ENCODE data around the gene FAM237A. TPM values are rescaled to one million over a fixed set of nuclear protein-coding genes. Genes with fewer than 3 reads are reported as not detected.

Gene FAM237A
- total and polyA plus RNA-seq, 9 of the 15 experiments (the other 6 are each of a cell fraction or from before 2014, with no cell fraction given) = not detected

GRCh38 chr2:206631340-206631739, 10.9 kb upstream of the FAM237A start:
- 0% methylated on average over 3 of the region's 3 CpGs for WGBS (ENCODE audit: insufficient coverage, low coverage, missing lambda C conversion rate)
- H4K20me1 ChIP-seq (replicated peaks; ENCODE audit: control insufficient read depth, insufficient read depth, low read length) = no peaks in the 10 kb centered on the region
- intact Hi-C loops (cut with micrococcal nuclease) = no loop called here
- no peaks in the 10 kb centered on the region for H3K27me3 ChIP-seq (ENCODE audit: control insufficient read depth in 2 of 2, insufficient read depth in 2 of 2, low read length in 2 of 2)
- no peak overlapping the region for H3K4me2 ChIP-seq (ENCODE audit: insufficient read depth, low read length)
- H3K9ac ChIP-seq (ENCODE audit: insufficient read depth in 1 of 2, low read depth in 2 of 2, low read length in 2 of 2) = no peak overlapping the region
- H3K9me3 ChIP-seq (replicated peaks; ENCODE audit: control insufficient read depth, insufficient read depth, low read depth, low read length) = no peaks in the 10 kb centered on the region
- no peak for ATAC-seq
- H2AFZ ChIP-seq (ENCODE audit: low read depth, low read length) = no peak overlapping the region
- no TSS peak for BruUV-seq (replicated peaks)
- FAIRE-seq = no peak
- ChIA-PET POLR2A (no interaction called here), CTCF (ENCODE audit: low intra/inter-chr PET ratio) (no interaction called here)
- H3K27ac ChIP-seq (ENCODE audit: extremely low read depth, low read depth, low read length) = no peak overlapping the region
- TF ChIP-seq MTA3 (IDR thresholded peaks at IDR 0.05; ENCODE audit: borderline replicate concordance) (no peak), TCF7 (IDR thresholded peaks at IDR 0.05; ENCODE audit: borderline replicate concordance) (no peak), HIVEP1 (CRISPR knock-in tag; IDR thresholded peaks at IDR 0.05) (no peak), BRD4 (IDR thresholded peaks at IDR 0.05) (no peak), MTA1 (IDR thresholded peaks at IDR 0.05; ENCODE audit: borderline replicate concordance) (no peak), BRF2 (IDR thresholded peaks at IDR 0.05; ENCODE audit: borderline replicate concordance, insufficient read depth, insufficient read length) (no peak), KLF6 (CRISPR knock-in tag; IDR thresholded peaks at IDR 0.05; ENCODE audit: borderline replicate concordance) (no peak), GTF2F1 (IDR thresholded peaks at IDR 0.05; ENCODE audit: low read depth, low read length) (no peak)
- in situ Hi-C loops (cut with MboI) = no loop called here
- no peak overlapping the region for H3K4me3 ChIP-seq
- H3K9me1 ChIP-seq (ENCODE audit: control insufficient read depth, insufficient read depth, low read length) = no peaks in the 10 kb centered on the region
- no peaks in the 10 kb centered on the region for H3K4me1 ChIP-seq (replicated peaks in 1 of 2; ENCODE audit: control insufficient read depth in 2 of 2, insufficient read depth in 2 of 2, low read length in 2 of 2)
- H3K36me3 ChIP-seq (ENCODE audit: control insufficient read depth, insufficient read depth, low read length) = no peaks in the 10 kb centered on the region
- DNase-seq (ENCODE audit: extremely low read depth in 1 of 4, low spot score in 3 of 4) = no peak
- no peaks in the 10 kb centered on the region for H3K79me2 ChIP-seq (ENCODE audit: control insufficient read depth, insufficient read depth, low read length)
